Small intestine (tissue), 7 donors: ENCODE measurements around the gene CXorf38. TPM values are rescaled to one million over a fixed set of nuclear protein-coding genes. Genes with fewer than 3 reads are reported as not detected.
"Not testable (repeated sequence)": the region's sequence is repeated elsewhere in the genome, so short reads cannot be mapped to it uniquely, and the experiment has no call there.

Source experiments
- DNase-seq, 2 donors: peaks; one replicate each; pipeline versions ENCODE4 v3.0.0 to v3.0.0-alpha.2; 2013
- FAIRE-seq: peaks from 2 replicates; lab custom pipeline; 2012; peaks lifted over from hg19 to GRCh38; lab: Jason Lieb, UNC
- H3K27ac ChIP-seq, 3 donors: one replicate each; pipeline ENCODE4 v1.5.1; 2013; ENCODE audit warnings: low read length in 2 of 3, mild to moderate bottlenecking in 2 of 3, control low read depth in 1 of 3, inconsistent platforms in 1 of 3, low read depth in 1 of 3, moderate library complexity in 1 of 3
- H3K27me3 ChIP-seq, 3 donors: one replicate each; pipeline ENCODE4 v1.6.1; 2013; ENCODE audit warnings: low read length in 3 of 3, inconsistent platforms in 1 of 3; ENCODE audit not compliant: control insufficient read depth in 3 of 3, insufficient read depth in 3 of 3
- H3K36me3 ChIP-seq, 3 donors: one replicate each; pipeline ENCODE4 v1.6.1; 2013; ENCODE audit warnings: low read length in 3 of 3, inconsistent platforms in 1 of 3, low read depth in 1 of 3, mild to moderate bottlenecking in 1 of 3, moderate library complexity in 1 of 3; ENCODE audit not compliant: control insufficient read depth in 3 of 3, insufficient read depth in 2 of 3
- H3K4me1 ChIP-seq, 3 donors: one replicate each; pipeline ENCODE4 v1.6.1; 2013; ENCODE audit warnings: low read length in 2 of 3, inconsistent platforms in 1 of 3, low read depth in 1 of 3, mild to moderate bottlenecking in 1 of 3, moderate library complexity in 1 of 3; ENCODE audit not compliant: control insufficient read depth in 3 of 3, insufficient read depth in 2 of 3
- H3K4me3 ChIP-seq, 3 donors: one replicate each; pipeline ENCODE4 v1.5.1; 2013; ENCODE audit warnings: low read length in 3 of 3, control low read depth in 1 of 3, inconsistent platforms in 1 of 3, low read depth in 1 of 3, mild to moderate bottlenecking in 1 of 3, moderate library complexity in 1 of 3
- H3K9me3 ChIP-seq, 2 donors: one replicate each; pipeline ENCODE4 v1.6.1; 2013; ENCODE audit warnings: low read depth in 1 of 2, low read length in 1 of 2; ENCODE audit not compliant: control insufficient read depth in 2 of 2, insufficient read depth in 1 of 2
- WGBS, 3 donors: extraction: QIAGEN DNeasy Blood & Tissue Kit; methylation state at CpG; one replicate each; pipeline ENCODE4 v1.1.7; 2013; 5-methylcytosine and 5-hydroxymethylcytosine counted together
- polyA plus RNA-seq, 4 donors: library from polyadenylated mRNA; stranded (reverse) in 3 of 4; unstranded in 1 of 4; fragments of 200-250 nt in 3 of 4; fragments of 120-200 nt in 1 of 4; gene quantifications; one replicate each; pipeline versions ENCODE4 v1.2.1 to v1.2.3, GENCODE V29; 2013
- donor health status: healthy with polysubstance abuse.
- donor health status: control.
- donor health status: control.
- donor health status: Bipolar disorder and iron deficiency.
- donor health status: healthy.

CXorf38 gene
- polyA plus RNA-seq, 4 donors: 8.1 to 11.7 (median 9.3) TPM

DNA sequence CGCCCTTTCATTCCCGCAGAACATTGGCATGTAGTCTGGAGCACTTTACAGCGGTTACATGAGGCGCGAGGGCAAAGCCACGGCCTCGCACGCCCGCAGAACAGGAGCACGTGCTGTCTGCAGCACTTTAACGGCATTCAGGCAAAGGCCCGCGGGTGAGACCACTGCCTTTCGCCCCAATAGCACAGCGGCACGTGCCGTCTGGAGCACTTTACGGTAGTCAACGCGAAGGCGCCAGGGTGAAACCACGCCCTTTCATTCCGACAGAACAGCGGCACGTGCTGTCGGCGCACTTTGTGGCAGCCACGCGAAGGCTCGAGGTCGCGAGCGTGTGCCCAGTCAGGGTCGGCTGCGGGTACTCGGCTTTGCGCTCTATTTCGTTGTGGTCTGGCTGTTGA is 24.2 kb downstream of the CXorf38 start, which contains the start of gene MPC1L:
Gene MPC1L (plus strand): TSS at position 290 of the 398 bp plus-strand sequence. CDS start 138 bp downstream, outside the sequence.
- peaks cover 0 to 9% of the 10 kb centered on the region in 2 donors for H3K9me3 ChIP-seq
- H3K36me3 ChIP-seq: peaks cover 0 to under 1% (median 0%) of the 10 kb centered on the region in 3 donors
- WGBS, 3 donors: 96 to 97% (median 96%) methylated on average over 36 to 38 of the region's 38 CpGs
- no peak within 1 kb of the TSS for H3K27ac ChIP-seq
- DNase-seq: no peak
- no peaks in the 10 kb centered on the region for H3K27me3 ChIP-seq
- no peak for FAIRE-seq
- no peaks in the 10 kb centered on the region for H3K4me1 ChIP-seq
- H3K4me3 ChIP-seq: no peak within 1 kb of the TSS

DNA sequence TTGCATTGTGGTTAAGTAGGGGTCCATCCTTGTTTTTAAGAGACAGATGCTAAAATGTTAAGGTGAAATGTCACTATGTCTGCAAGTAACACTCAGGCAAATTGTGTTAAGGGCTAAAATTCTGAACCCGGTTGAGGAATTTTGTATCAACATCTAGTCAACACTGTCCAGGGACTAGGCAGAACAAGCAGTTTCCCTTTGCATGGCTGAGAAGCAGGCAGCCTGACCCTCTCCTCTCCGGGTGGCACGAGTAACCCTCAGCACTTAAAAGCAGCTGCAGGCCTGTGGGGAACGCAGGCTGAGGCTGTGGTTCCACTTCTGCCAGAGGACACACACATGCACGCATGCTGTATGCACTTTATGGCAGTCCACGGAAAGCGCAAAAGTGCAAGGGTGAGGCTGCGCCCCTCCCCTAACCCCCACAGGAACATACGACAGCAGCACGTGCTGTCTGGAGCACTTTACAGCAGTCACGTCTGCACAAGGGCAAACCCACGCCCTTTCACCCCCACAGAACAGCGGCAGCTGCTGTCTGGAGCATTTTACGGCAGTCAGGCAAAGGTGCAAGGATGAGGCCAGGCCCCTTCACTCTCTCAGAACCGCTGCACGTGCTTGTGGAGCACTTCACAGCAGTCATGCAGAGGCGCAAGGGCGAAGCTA is 24.8 kb downstream of the CXorf38 start:
- Histone ChIP-seq H3K4me1 (no peaks in the 10 kb centered on the region), H3K27ac (no peak overlapping the region), H3K4me3 (no peak overlapping the region), H3K27me3 (no peaks in the 10 kb centered on the region), H3K36me3 (no peaks in the 10 kb centered on the region), H3K9me3 (peaks cover 0 to 9% of the 10 kb centered on the region in 2 donors)
- DNase-seq (peak; percentile 69 to 71), FAIRE-seq (no peak)
- WGBS, 3 donors: 32 to 60% (median 58%) methylated on average over 18 of the region's 18 CpGs

- H3K9me3 ChIP-seq: no peaks in the 10 kb centered on the region
- FAIRE-seq (no peak), DNase-seq (no peak)
- H3K4me1 ChIP-seq: no peaks in the 10 kb centered on the region
- H3K27ac ChIP-seq: no peak overlapping the region
- no peaks in the 10 kb centered on the region for H3K36me3 ChIP-seq
- 82 to 86% (median 84%) methylated on average over 7 of the region's 7 CpGs for WGBS, 3 donors
- no peaks in the 10 kb centered on the region for H3K27me3 ChIP-seq
- no peak overlapping the region for H3K4me3 ChIP-seq
Measured at GRCh38 chrX:40617566-40617965, 29.8 kb downstream of the CXorf38 start.

DNA sequence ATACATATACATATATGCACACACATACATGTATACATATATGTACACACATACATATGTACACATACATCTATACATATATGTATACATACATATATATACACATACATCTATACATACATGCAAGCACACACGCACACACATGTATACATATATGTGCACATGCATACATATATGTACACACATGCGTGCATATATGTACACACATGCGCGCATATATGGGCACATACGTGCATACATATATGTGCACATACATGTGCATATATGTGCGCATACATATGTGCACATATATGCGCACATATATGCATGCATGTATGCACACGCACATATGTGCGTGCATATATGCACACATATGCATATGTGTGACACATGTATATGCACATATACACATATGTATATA is 31.4 kb downstream of the CXorf38 start:
- H3K27ac ChIP-seq: no peak overlapping the region
- no peaks in the 10 kb centered on the region for H3K27me3 ChIP-seq
- DNase-seq (no peak), FAIRE-seq (no peak)
- H3K4me3 ChIP-seq: no peak overlapping the region
- H3K9me3 ChIP-seq: no peaks in the 10 kb centered on the region
- H3K36me3 ChIP-seq: no peaks in the 10 kb centered on the region
- WGBS, 3 donors: 80 to 86% (median 82%) methylated on average over 9 of the region's 9 CpGs
- H3K4me1 ChIP-seq: no peaks in the 10 kb centered on the region

DNA sequence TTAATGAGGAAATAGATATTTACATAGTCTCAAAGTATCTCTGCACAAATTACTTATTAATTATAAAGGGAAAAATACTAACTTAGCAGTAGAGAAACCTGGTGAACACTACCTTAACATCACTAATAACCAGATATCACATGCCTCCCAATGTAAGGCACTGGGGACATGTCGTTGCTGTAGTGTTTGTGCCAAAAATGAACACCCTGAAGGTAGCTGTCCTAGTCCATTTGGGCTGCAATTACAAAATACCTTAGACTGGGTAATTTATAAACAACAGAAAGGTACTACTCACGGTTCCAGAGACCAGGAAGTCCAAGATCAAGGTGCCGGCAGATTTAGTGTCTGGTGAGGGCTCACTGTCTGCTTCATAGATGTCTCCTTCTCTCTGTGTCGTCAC is 34.9 kb downstream of the CXorf38 start:
- H3K27ac ChIP-seq: no peak overlapping the region
- no peaks in the 10 kb centered on the region for H3K36me3 ChIP-seq
- WGBS, 3 donors: 53 to 64% (median 59%) methylated on average over 4 of the region's 4 CpGs
- H3K4me1 ChIP-seq: no peaks in the 10 kb centered on the region
- FAIRE-seq (no peak), DNase-seq (no peak)
- H3K9me3 ChIP-seq: no peaks in the 10 kb centered on the region
- no peak overlapping the region for H3K4me3 ChIP-seq
- H3K27me3 ChIP-seq: no peaks in the 10 kb centered on the region

- H3K27ac ChIP-seq: no peak overlapping the region
- whole genome bisulfite sequencing, 3 donors: 72 to 98% (median 90%) methylated on average over 3 of the region's 3 CpGs
- DNase-seq (no peak), FAIRE-seq (no peak)
- no peaks in the 10 kb centered on the region for H3K27me3 ChIP-seq
- H3K4me3 ChIP-seq: no peak overlapping the region
- peaks cover 0 to 9% (median 0%) of the 10 kb centered on the region in 3 donors for H3K36me3 ChIP-seq
- no peaks in the 10 kb centered on the region for H3K9me3 ChIP-seq
- no peaks in the 10 kb centered on the region for H3K4me1 ChIP-seq
Measured at GRCh38 chrX:40607381-40607780, 40.0 kb downstream of the CXorf38 start.

GRCh38 chrX:40603446-40603845 is 43.9 kb downstream of the CXorf38 start:
- Histone ChIP-seq H3K9me3 (no peaks in the 10 kb centered on the region), H3K27me3 (no peaks in the 10 kb centered on the region), H3K27ac (no peak overlapping the region), H3K4me3 (no peak overlapping the region), H3K4me1 (no peaks in the 10 kb centered on the region), H3K36me3 (peaks cover 0 to 13% (median 0%) of the 10 kb centered on the region in 3 donors)
- DNase-seq (no peak), FAIRE-seq (no peak)
- 94 to 97% (median 97%) methylated on average over 6 of the region's 6 CpGs for WGBS, 3 donors

- not testable (repeated sequence) for H3K27ac ChIP-seq, H3K27me3 ChIP-seq, H3K4me3 ChIP-seq, FAIRE-seq, DNase-seq, H3K9me3 ChIP-seq, H3K4me1 ChIP-seq
- 76 to 86% (median 82%) methylated on average over 6 of the region's 6 CpGs for WGBS, 3 donors
- H3K36me3 ChIP-seq: peaks cover 0 to 20% (median 3%) of the 10 kb centered on the region in 3 donors
Measured at GRCh38 chrX:40589616-40590321, 57.6 kb downstream of the CXorf38 start.
